Gastroesophageal sphincter (tissue), 4 donors: ENCODE data around the gene TMPRSS5. TPM values are rescaled to one million over a fixed set of nuclear protein-coding genes. Genes with fewer than 3 reads are reported as not detected.

ENCODE experiments used
- ATAC-seq: fragments of 150-250 bp; one replicate; pipeline ENCODE4 v1.9.1; 2016; ENCODE audit warnings: mild to moderate bottlenecking, moderate library complexity
- H3K27ac ChIP-seq, 4 donors: fragments of 200-600 bp; sonication (generic) in 3 of 4; 1 replicate in 3 of 4; 2 replicates in 1 of 4; pipeline ENCODE4 v1.5.1; 2016 to 2019
- H3K27me3 ChIP-seq: fragments of 200-600 bp; sonication (generic); one replicate; pipeline ENCODE4 v1.5.1; 2019
- H3K36me3 ChIP-seq, 2 donors: fragments of 200-600 bp; sonication (generic); one replicate each; pipeline ENCODE4 v1.5.1; 2019; ENCODE audit warnings: control low read depth in 1 of 2
- H3K4me1 ChIP-seq, 3 donors: fragments of 200-600 bp; sonication (generic); 1 replicate in 2 of 3; 2 replicates in 1 of 3; pipeline ENCODE4 v1.5.1; 2016 to 2019; ENCODE audit warnings: control low read depth in 2 of 3
- H3K4me3 ChIP-seq, 2 donors: fragments of 200-600 bp; sonication (generic); one replicate each; pipeline ENCODE4 v1.5.1; 2019; ENCODE audit warnings: mild to moderate bottlenecking in 1 of 2, moderate library complexity in 1 of 2
- H3K9me3 ChIP-seq, 3 donors: fragments of 200-600 bp; sonication (generic); one replicate each; pipeline ENCODE4 v1.5.1; 2017 to 2019; ENCODE audit warnings: control low read depth in 2 of 3
- EP300 ChIP-seq: sonication (generic); formaldehyde crosslinking; IDR thresholded peaks from one replicate; pipeline ENCODE4 v1.6.1; 2017; ENCODE audit warnings: antibody characterized with exemption, mild to moderate bottlenecking
- POLR2A ChIP-seq, 2 donors: fragments of 450-650 bp; IDR thresholded peaks; one replicate each; pipeline ENCODE4 v1.6.1; 2017; ENCODE audit warnings: antibody characterized with exemption in 2 of 2, mild to moderate bottlenecking in 2 of 2, moderate library complexity in 1 of 2
- POLR2AphosphoS5 ChIP-seq: sonication (generic); formaldehyde crosslinking; IDR thresholded peaks from one replicate; pipeline ENCODE4 v1.6.1; 2017; ENCODE audit warnings: antibody characterized with exemption
- WGBS, 2 donors: methylation state at CpG; one replicate each; pipeline ENCODE4 v1.1.5; 2018; ENCODE audit warnings: low coverage in 1 of 2; 5-methylcytosine and 5-hydroxymethylcytosine counted together
- small RNA-seq, 4 donors: library from RNA; depleted of rRNA; stranded (forward); fragments of <200 nt; gene quantifications; one replicate each; pipeline ENCODE3, GENCODE V24; 2016
- total RNA-seq, 4 donors: library from RNA; depleted of rRNA; stranded (reverse); fragments of >200 nt; gene quantifications; one replicate each; pipeline ENCODE4 v1.1.0, GENCODE V29; 2016
- TF ChIP-seq, protein P1 (sequence below), 4 experiments: fragments of 200-600 bp in 2 of 4; fragments of 450-650 bp in 2 of 4; sonication (generic) in 1 of 4; IDR thresholded peaks; one replicate each; pipeline ENCODE4 v1.5.1; 2017 to 2019; ENCODE audit warnings: antibody characterized with exemption in 4 of 4, mild to moderate bottlenecking in 2 of 4, moderate library complexity in 2 of 4

The TMPRSS5 gene
- total RNA-seq, 4 donors from 2014 or later = 0.40 to 0.85 (median 0.47) TPM; not detected in 1

DNA sequence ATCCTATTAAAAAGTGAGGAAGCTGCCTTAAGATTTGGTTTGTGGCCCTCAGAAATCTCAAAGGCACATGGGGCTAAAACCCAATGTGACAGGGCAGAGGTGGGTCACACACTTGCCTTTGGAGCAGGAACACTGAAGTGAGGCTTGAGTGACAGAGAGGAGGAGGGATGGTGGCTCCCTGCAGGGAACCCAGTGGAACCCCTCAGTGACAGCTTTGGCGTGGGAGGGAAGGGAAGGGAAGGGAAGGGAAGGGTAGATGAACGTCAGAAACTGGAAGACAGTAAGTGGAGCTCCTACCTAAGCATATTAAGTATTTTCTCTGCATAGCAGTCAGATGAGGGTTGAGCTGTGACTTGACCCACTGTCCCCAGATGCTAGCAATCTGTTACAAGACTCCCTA is 68.5 kb downstream of the TMPRSS5 start:
- Histone ChIP-seq H3K4me3 (no peak overlapping the region), H3K27ac (no peak overlapping the region), H3K9me3 (peaks cover 0 to 12% (median 0%) of the 10 kb centered on the region in 3 donors), H3K27me3 (no peaks in the 10 kb centered on the region), H3K36me3 (no peaks in the 10 kb centered on the region), H3K4me1 (no peaks in the 10 kb centered on the region)
- TF ChIP-seq EP300 (no peak), POLR2AphosphoS5 (no peak), POLR2A (IDR thresholded peaks at IDR 0.05) (no peak)
- TF ChIP-seq, protein P1, sequence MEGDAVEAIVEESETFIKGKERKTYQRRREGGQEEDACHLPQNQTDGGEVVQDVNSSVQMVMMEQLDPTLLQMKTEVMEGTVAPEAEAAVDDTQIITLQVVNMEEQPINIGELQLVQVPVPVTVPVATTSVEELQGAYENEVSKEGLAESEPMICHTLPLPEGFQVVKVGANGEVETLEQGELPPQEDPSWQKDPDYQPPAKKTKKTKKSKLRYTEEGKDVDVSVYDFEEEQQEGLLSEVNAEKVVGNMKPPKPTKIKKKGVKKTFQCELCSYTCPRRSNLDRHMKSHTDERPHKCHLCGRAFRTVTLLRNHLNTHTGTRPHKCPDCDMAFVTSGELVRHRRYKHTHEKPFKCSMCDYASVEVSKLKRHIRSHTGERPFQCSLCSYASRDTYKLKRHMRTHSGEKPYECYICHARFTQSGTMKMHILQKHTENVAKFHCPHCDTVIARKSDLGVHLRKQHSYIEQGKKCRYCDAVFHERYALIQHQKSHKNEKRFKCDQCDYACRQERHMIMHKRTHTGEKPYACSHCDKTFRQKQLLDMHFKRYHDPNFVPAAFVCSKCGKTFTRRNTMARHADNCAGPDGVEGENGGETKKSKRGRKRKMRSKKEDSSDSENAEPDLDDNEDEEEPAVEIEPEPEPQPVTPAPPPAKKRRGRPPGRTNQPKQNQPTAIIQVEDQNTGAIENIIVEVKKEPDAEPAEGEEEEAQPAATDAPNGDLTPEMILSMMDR (IDR thresholded peaks at IDR 0.05) = no peak
- 48 to 52% methylated on average over 2 of the region's 2 CpGs for WGBS, 2 donors
- no peak for ATAC-seq

Small RNAs within 50 kb of the gene (small RNA-seq; reads per million reads assigned to genes)
- 0 reads per million in 4 donors for gene RPS29P19

Other genes starting within 250 kb of the TMPRSS5 start
- under 1 TPM in 2 of 4 donors, not detected in 2; 0.13 to 0.35 TPM for gene DRD2, start 230.9 kb downstream of the TMPRSS5 start, total RNA-seq
- 10 to 100 TPM in 3 of 4 donors, 1 to 10 TPM in 1; 9.8 to 15.8 (median 13.0) TPM for gene ZW10, start 67.4 kb upstream of the TMPRSS5 start, total RNA-seq
- gene CLDN25, start 73.5 kb upstream of the TMPRSS5 start, total RNA-seq = not detected
- 10 to 100 TPM; 12.5 to 64.8 (median 38.7) TPM for gene USP28, start 169.3 kb upstream of the TMPRSS5 start, total RNA-seq
- not detected for gene HTR3B, start 198.5 kb upstream of the TMPRSS5 start, total RNA-seq